ENCODE results near the gene SLC5A5. TPM values are rescaled to one million over a fixed set of nuclear protein-coding genes. Genes with fewer than 3 reads are reported as not detected.

SLC5A5 gene
- total RNA-seq, 1 experiment from 2014 or later = 1.8 TPM

DNA sequence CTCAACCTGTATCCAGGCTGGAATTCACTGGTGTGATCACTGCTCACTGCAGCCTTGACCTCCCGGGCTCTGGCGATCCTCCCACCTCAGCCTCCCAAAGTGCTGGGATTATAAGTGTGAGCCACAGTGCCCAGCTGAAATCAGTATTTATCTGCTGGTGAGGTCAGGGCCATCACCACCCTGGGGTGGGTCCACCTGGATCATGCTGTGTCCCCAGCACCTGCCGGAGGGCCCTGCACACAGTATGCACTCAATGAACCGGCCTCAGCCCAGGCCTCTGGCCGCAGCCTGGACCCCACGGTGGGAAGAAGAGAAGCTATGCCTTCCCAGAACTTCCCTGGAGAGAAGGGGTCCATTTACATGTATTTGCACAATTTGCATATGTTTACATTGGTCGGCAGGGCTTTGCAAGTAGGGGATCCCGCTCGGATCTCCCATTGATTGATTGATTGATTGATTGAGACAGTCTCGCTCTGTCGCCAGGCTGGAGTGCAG lies 2.6 kb upstream of the SLC5A5 start:
- peaks cover 12 to 24% of the 10 kb centered on the region in 2 experiments for H3K4me1 Mint-ChIP-seq
- H3K23ac ChIP-seq (ENCODE audit: insufficient read length, low read depth, low read length) = no peak overlapping the region
- H3K36me3 Mint-ChIP-seq (ENCODE audit: insufficient read depth in 1 of 3, low read depth in 3 of 3) = peaks cover 0 to 17% (median 5%) of the 10 kb centered on the region in 3 experiments; a peak in 3 of 7 replicates
- H2BK120ac ChIP-seq (ENCODE audit: low read depth, low read length, poor library complexity, severe bottlenecking) = no peak overlapping the region
- H3K79me1 ChIP-seq (ENCODE audit: insufficient read depth, low read depth, low read length, poor library complexity, severe bottlenecking) = no peaks in the 10 kb centered on the region
- TF ChIP-seq, protein P1, sequence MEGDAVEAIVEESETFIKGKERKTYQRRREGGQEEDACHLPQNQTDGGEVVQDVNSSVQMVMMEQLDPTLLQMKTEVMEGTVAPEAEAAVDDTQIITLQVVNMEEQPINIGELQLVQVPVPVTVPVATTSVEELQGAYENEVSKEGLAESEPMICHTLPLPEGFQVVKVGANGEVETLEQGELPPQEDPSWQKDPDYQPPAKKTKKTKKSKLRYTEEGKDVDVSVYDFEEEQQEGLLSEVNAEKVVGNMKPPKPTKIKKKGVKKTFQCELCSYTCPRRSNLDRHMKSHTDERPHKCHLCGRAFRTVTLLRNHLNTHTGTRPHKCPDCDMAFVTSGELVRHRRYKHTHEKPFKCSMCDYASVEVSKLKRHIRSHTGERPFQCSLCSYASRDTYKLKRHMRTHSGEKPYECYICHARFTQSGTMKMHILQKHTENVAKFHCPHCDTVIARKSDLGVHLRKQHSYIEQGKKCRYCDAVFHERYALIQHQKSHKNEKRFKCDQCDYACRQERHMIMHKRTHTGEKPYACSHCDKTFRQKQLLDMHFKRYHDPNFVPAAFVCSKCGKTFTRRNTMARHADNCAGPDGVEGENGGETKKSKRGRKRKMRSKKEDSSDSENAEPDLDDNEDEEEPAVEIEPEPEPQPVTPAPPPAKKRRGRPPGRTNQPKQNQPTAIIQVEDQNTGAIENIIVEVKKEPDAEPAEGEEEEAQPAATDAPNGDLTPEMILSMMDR (conservative IDR thresholded peaks at IDR 0.05) = no peak
- no peak overlapping the region for H2AFZ ChIP-seq (ENCODE audit: low read length)
- peak overlapping the region; percentile 29 to 48; a peak in 2 of 5 replicates for H3K4me3 Mint-ChIP-seq
- H3K27ac ChIP-seq (ENCODE audit: insufficient read length, low read depth, low read length) = no peak overlapping the region
- no peak overlapping the region for H2AK5ac ChIP-seq (ENCODE audit: insufficient read length, low read length)
- H2BK20ac ChIP-seq (ENCODE audit: low read depth, low read length, poor library complexity, severe bottlenecking) = no peak overlapping the region
- no peak overlapping the region for H3K56ac ChIP-seq (ENCODE audit: insufficient read length, low read depth, low read length)
- H3K27me3 Mint-ChIP-seq (ENCODE audit: low read depth) = peaks cover 45% of the 10 kb centered on the region
- no peaks in the 10 kb centered on the region for H4K20me1 ChIP-seq (ENCODE audit: control insufficient read depth, insufficient read depth, insufficient read length)
- peak overlapping the region; percentile 6 to 88 (median 87); a peak in 6 of 7 replicates for H3K27ac Mint-ChIP-seq
- DNase-seq = peak; percentile 70
- H2BK12ac ChIP-seq (ENCODE audit: insufficient read length, low read depth, low read length) = no peak overlapping the region
- H4K8ac ChIP-seq (replicated peaks; ENCODE audit: insufficient read length, low read depth, low read length) = no peak overlapping the region
- H3K9ac ChIP-seq (ENCODE audit: extremely low read depth, insufficient read length, low read length) = no peak overlapping the region
- no peaks in the 10 kb centered on the region for H3K9me3 ChIP-seq (ENCODE audit: control insufficient read depth, low read depth, low read length)
- no peaks in the 10 kb centered on the region; the same call in 1 of the 2 replicates for H3K27me3 ChIP-seq (ENCODE audit: insufficient read depth, low read length)
- no peak overlapping the region for H2BK15ac ChIP-seq (ENCODE audit: low read depth, low read length)
- H3K79me2 ChIP-seq (ENCODE audit: insufficient read depth, low read length) = no peaks in the 10 kb centered on the region
- H2BK5ac ChIP-seq (ENCODE audit: insufficient read length, low read length) = no peak overlapping the region
- H4K5ac ChIP-seq (ENCODE audit: insufficient read length, low read depth, low read length) = no peak overlapping the region
- no peaks in the 10 kb centered on the region; the same call in 1 of the 2 replicates for H3K4me1 ChIP-seq (ENCODE audit: insufficient read depth, low read length)
- H3T11ph ChIP-seq (ENCODE audit: low read length) = no peak overlapping the region
- H3K14ac ChIP-seq (ENCODE audit: insufficient read depth, low read length) = no peak overlapping the region
- H3K4ac ChIP-seq (ENCODE audit: low read depth, low read length) = no peak overlapping the region
- no peak overlapping the region for H3K4me2 ChIP-seq (ENCODE audit: insufficient read depth, insufficient read length, low read length)
- H3K9me3 Mint-ChIP-seq = no peaks in the 10 kb centered on the region; a peak in 2 of 5 replicates
- no peak overlapping the region for H3K18ac ChIP-seq (ENCODE audit: insufficient read length, low read depth, low read length)
- WGBS (ENCODE audit: extremely low coverage, insufficient read length, low lambda C conversion rate) = no CpG with 5 or more reads among the region's 11 CpGs
- no peak overlapping the region for H4K91ac ChIP-seq (ENCODE audit: insufficient read length, low read depth, low read length)
- H3K23me2 ChIP-seq (ENCODE audit: insufficient read length, low read depth, low read length, poor library complexity, severe bottlenecking) = peaks cover 4% of the 10 kb centered on the region

Data from H9 (cell line).